Transverse colon (tissue), 4 donors: ENCODE measurements around the gene MRPL45.

Source experiments
- CTCF ChIP-seq, 5 experiments: fragments of 200-600 bp in 3 of 5; fragments of 450-650 bp in 2 of 5; sonication (generic) in 3 of 5; IDR thresholded peaks; 1 replicate in 2 of 5; 2 replicates in 3 of 5; pipeline ENCODE4 v1.5.1; 2016 to 2017; ENCODE audit warnings: antibody characterized with exemption in 5 of 5, inconsistent platforms in 3 of 5, mild to moderate bottlenecking in 2 of 5, moderate library complexity in 1 of 5
- POLR2AphosphoS5 ChIP-seq, 3 donors: sonication (generic); formaldehyde crosslinking; IDR thresholded peaks; one replicate each; pipeline ENCODE4 v1.6.1; 2016; ENCODE audit warnings: antibody characterized with exemption in 3 of 3

- TF ChIP-seq CTCF (IDR thresholded peaks at IDR 0.05), result no peak
- TF ChIP-seq POLR2AphosphoS5 (IDR thresholded peaks at IDR 0.05), result no peak
Measured at GRCh38 chr17:38353668-38354067, 56.7 kb downstream of the MRPL45 start.
